GM19455 (cell line): Measurements from ENCODE around the gene PLSCR2.
A peak's percentile ranks its signal among the peaks of the same experiment; 100 is the strongest.
"Not testable (repeated sequence)": the region's sequence is repeated elsewhere in the genome, so short reads cannot be mapped to it uniquely, and the experiment has no call there.

ENCODE experiments used
- ATAC-seq: cut with Tn5 transposase; IDR thresholded peaks from one replicate; pipeline ENCODE4 v1.9.1; 2021; ENCODE audit not compliant: unreplicated experiment

PLSCR2 gene

GRCh38 chr3:146469150-146470017, at the start of gene PLSCR2:
Gene PLSCR2, minus strand, starts transcription at chr3:146469561. Its CDS starts 9,657 bp downstream, at chr3:146459904.
- ATAC-seq: peak; percentile 97

- no peak for ATAC-seq
Observed at GRCh38 chr3:146517684-146518435, 48.5 kb upstream of the PLSCR2 start.

GRCh38 chr3:146513386-146514051, 44.2 kb upstream of the PLSCR2 start:
- ATAC-seq: no peak

GRCh38 chr3:146511402-146512134, 42.2 kb upstream of the PLSCR2 start:
- ATAC-seq: no peak

- ATAC-seq: no peak
Observed at GRCh38 chr3:146507331-146508120, 38.2 kb upstream of the PLSCR2 start.

- no peak for ATAC-seq
Observed at GRCh38 chr3:146505516-146505915, 36.2 kb upstream of the PLSCR2 start.

- no peak for ATAC-seq
Observed at GRCh38 chr3:146504498-146505197, 35.3 kb upstream of the PLSCR2 start.

GRCh38 chr3:146503461-146504202, 34.3 kb upstream of the PLSCR2 start:
- peak; percentile 100 for ATAC-seq

- ATAC-seq: no peak
Observed at GRCh38 chr3:146502887-146503460, 33.6 kb upstream of the PLSCR2 start.

GRCh38 chr3:146501752-146502151, 32.4 kb upstream of the PLSCR2 start:
- no peak for ATAC-seq

GRCh38 chr3:146499701-146500100, 30.3 kb upstream of the PLSCR2 start:
- no peak for ATAC-seq

GRCh38 chr3:146498002-146498736, 28.8 kb upstream of the PLSCR2 start:
- ATAC-seq: no peak

GRCh38 chr3:146497145-146497843, 27.9 kb upstream of the PLSCR2 start:
- not testable (repeated sequence) for ATAC-seq

GRCh38 chr3:146496726-146497125, 27.4 kb upstream of the PLSCR2 start:
- ATAC-seq: no peak

- no peak for ATAC-seq
Observed at GRCh38 chr3:146496251-146496650, 26.9 kb upstream of the PLSCR2 start.

- no peak for ATAC-seq
Observed at GRCh38 chr3:146493761-146494160, 24.4 kb upstream of the PLSCR2 start.

GRCh38 chr3:146493221-146493620, 23.9 kb upstream of the PLSCR2 start:
- no peak for ATAC-seq
